ENCODE data around the gene LMX1B. TPM values are rescaled to one million over a fixed set of nuclear protein-coding genes. Genes with fewer than 3 reads are reported as not detected.

LMX1B gene
- total RNA-seq, 1 donor from 2014 or later: 0.52 TPM

DNA sequence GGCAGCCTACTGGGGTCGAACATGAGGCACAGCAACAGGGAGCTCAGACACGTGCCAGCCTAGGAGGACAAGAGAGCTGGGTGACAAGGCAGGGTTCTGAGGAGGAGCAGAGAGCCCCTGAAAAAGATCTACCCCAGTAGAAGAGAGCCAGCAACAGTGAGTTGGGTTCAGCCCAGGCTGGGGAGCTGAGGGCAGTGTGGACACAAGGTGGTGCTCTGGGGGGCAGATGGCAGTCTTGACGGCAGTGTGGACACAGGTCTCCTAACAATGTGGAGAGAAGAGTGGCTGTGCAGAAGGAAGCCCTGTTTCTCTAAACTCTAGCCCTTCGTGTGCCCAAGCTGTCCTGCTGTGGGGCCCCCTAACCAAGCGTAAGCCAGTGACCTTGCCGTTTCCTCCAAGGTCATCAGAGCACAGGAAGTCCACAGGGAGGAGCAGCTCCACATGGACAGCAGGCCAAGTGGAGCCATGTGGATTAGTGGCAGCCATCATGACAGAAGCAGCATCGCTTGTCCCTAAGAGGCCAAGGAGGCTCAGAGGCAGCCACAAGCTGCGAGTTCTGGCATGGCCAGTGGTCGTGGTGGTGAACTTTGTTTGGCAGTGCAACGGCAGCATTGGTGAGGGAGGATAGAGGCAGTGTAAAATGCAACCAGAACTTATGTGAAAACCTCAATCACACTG is 25.1 kb upstream of the LMX1B start:
- no peak for DNase-seq (ENCODE audit: low read depth)
- TF ChIP-seq, protein P1, sequence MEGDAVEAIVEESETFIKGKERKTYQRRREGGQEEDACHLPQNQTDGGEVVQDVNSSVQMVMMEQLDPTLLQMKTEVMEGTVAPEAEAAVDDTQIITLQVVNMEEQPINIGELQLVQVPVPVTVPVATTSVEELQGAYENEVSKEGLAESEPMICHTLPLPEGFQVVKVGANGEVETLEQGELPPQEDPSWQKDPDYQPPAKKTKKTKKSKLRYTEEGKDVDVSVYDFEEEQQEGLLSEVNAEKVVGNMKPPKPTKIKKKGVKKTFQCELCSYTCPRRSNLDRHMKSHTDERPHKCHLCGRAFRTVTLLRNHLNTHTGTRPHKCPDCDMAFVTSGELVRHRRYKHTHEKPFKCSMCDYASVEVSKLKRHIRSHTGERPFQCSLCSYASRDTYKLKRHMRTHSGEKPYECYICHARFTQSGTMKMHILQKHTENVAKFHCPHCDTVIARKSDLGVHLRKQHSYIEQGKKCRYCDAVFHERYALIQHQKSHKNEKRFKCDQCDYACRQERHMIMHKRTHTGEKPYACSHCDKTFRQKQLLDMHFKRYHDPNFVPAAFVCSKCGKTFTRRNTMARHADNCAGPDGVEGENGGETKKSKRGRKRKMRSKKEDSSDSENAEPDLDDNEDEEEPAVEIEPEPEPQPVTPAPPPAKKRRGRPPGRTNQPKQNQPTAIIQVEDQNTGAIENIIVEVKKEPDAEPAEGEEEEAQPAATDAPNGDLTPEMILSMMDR (conservative IDR thresholded peaks at IDR 0.05; ENCODE audit: low read depth, low read length): no peak
- no peak overlapping the region for H3K4me3 ChIP-seq (ENCODE audit: low read depth, low read length)

DNA sequence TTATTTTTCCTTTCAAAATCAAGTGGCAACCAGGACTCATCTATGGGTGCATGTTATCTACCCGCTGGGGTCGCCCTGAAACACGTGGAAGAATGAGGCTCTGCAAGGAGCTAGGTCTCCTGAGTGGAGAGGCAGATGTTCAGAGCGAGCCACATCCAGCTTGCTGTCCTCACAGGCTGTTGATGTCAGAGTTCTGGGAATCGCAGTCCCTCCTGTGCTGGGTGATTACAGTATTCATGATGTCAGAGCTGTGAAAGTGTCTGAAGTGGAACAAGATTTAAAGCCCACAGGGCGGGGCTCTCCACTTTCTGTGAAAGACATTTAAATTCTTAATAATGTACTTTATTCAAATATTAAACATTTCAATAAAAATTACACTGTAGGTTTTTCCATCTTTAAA is 24.4 kb upstream of the LMX1B start:
- TF ChIP-seq, protein P1 (conservative IDR thresholded peaks at IDR 0.05; ENCODE audit: low read depth, low read length): no peak
- no peak overlapping the region for H3K4me3 ChIP-seq (ENCODE audit: low read depth, low read length)
- DNase-seq (ENCODE audit: low read depth): no peak

DNA sequence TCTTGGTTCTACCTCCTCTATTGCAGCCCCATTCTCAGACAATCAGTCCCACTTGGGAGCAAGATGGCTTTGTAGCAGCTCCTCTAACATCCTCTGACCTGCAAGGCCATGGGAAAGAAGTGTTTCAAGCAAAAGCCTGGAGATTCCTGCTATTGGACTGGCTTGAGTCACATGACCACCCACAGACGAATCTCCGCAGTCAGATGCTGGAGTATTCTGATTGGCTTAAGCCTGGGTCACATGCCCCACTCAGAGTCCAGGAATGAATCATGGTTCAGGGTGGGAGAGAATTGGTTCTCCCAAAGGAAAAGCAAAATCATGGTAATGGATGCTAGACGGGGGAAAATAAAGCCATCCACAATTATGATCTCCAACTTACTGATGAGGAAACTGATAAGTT is 22.6 kb upstream of the LMX1B start:
- TF ChIP-seq, protein P1 (conservative IDR thresholded peaks at IDR 0.05; ENCODE audit: low read depth, low read length): no peak
- no peak overlapping the region for H3K4me3 ChIP-seq (ENCODE audit: low read depth, low read length)
- DNase-seq (ENCODE audit: low read depth): no peak

DNA sequence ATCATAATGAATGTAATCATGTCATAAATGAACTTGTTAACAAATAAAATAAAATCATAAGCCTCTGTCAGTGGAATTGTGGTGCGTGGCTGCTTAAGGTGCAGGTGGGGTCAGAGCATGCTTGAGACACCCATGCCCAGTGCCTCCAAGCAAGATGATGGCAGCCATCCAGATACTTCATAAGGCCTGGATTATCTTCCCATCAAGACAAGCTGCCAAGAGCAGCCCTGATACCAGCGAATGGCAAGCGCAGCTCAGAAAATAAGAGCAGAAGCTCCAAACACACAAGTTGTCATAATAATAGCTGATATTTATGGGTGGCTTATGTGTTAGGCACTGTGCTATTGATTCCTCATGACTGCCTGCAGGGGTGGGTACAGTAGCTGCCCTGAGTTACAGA is 21.8 kb upstream of the LMX1B start:
- TF ChIP-seq, protein P1 (conservative IDR thresholded peaks at IDR 0.05; ENCODE audit: low read depth, low read length): no peak
- DNase-seq (ENCODE audit: low read depth): no peak
- no peak overlapping the region for H3K4me3 ChIP-seq (ENCODE audit: low read depth, low read length)

DNA sequence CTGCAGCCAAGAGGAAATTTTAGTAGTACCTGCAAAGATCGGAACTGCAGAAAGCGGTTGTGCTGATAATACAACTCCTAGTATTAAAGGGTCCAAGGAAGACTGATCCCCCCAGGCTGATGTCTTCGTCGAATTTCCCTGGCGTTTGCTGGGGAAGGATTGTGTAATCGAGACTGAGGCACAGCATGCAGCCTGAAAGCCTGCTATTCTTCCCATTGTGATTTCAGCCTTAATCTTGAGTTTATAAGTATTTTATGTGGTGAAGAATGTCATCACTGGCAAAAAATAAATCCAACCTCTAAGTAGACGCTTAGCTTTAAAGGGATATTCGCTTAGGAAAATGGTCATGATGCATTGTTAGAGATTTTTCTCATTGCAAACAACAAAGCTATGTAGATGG is 21.3 kb upstream of the LMX1B start:
- H3K4me3 ChIP-seq (ENCODE audit: low read depth, low read length): no peak overlapping the region
- no peak for DNase-seq (ENCODE audit: low read depth)

DNA sequence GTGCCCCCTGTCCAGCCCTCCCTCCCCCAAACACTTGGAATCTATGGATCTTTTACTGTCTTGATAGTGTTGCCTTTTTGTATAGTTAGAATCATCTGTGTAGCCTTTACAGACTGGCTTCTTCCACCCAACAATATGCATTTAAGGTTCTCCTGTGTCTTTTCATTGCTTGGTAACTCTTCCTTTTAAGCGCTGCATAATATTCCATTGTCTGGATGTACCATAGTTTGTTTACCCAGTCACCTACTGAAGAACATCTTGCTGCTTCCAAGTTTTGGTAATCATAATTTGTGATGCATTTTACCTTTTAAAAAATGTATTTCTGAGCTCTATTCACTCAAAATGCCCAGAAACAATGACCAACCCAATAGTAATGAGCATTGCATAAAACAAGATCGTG is 17.7 kb upstream of the LMX1B start:
- TF ChIP-seq, protein P1 (conservative IDR thresholded peaks at IDR 0.05; ENCODE audit: low read depth, low read length): no peak
- H3K4me3 ChIP-seq (ENCODE audit: low read depth, low read length): no peak overlapping the region
- no peak for DNase-seq (ENCODE audit: low read depth)

More for the DNA sequence above, 21.3 kb upstream of the LMX1B start:
- TF ChIP-seq, protein P1 (conservative IDR thresholded peaks at IDR 0.05; ENCODE audit: low read depth, low read length): no peak

- no peak for DNase-seq (ENCODE audit: low read depth)
- no peak overlapping the region for H3K4me3 ChIP-seq (ENCODE audit: low read depth, low read length)
- TF ChIP-seq, protein P1 (conservative IDR thresholded peaks at IDR 0.05; ENCODE audit: low read depth, low read length): peak; percentile 20
Measured at GRCh38 chr9:126599047-126599650, 14.6 kb upstream of the LMX1B start.
